Colonic mucosa (tissue), 4 donors: Measurements from ENCODE around the gene TREM2. TPM values are rescaled to one million over a fixed set of nuclear protein-coding genes. Genes with fewer than 3 reads are reported as not detected.

Source experiments
- DNase-seq: peaks from one replicate; pipeline ENCODE4 v3.0.0-alpha.2; 2020
- H3K27ac ChIP-seq: fragments of 200-600 bp; one replicate; pipeline ENCODE4 v1.8.0; 2021
- H3K27me3 ChIP-seq: fragments of 200-600 bp; one replicate; pipeline ENCODE4 v1.8.0; 2021
- H3K36me3 ChIP-seq: fragments of 200-600 bp; one replicate; pipeline ENCODE4 v1.8.0; 2021
- H3K4me1 ChIP-seq: fragments of 200-600 bp; one replicate; pipeline ENCODE4 v1.8.0; 2021; ENCODE audit warnings: mild to moderate bottlenecking
- H3K4me3 ChIP-seq: fragments of 200-600 bp; one replicate; pipeline ENCODE4 v1.8.0; 2021
- H3K9ac ChIP-seq, 2 donors: one replicate each; pipeline ENCODE4 v1.7.0; 2013; ENCODE audit warnings: control low read depth in 2 of 2, low read depth in 2 of 2, low read length in 2 of 2
- H3K9me3 ChIP-seq: fragments of 200-600 bp; one replicate; pipeline ENCODE4 v1.8.0; 2021
- intact Hi-C: fragments of 100-400 bp; cut with DNase I; formaldehyde crosslinking; loops from one replicate; pipeline ENCODE4 v1.14.1; 2022
- total RNA-seq, 2 donors: library from RNA; stranded (reverse); fragmentation: NEBNext Ultra II Directional in 1 of 2; extraction: Animal tissue kit (Norgen Biotek cat#: 25700) in 1 of 2; gene quantifications; one replicate each; pipeline ENCODE4 v1.2.1, GENCODE V29; 2021
- TF ChIP-seq, protein P1 (sequence below): fragments of 200-600 bp; IDR thresholded peaks from one replicate; pipeline ENCODE4 v1.8.0; 2022; ENCODE audit warnings: antibody characterized with exemption, mild to moderate bottlenecking
- donor health status: healthy.
- donor health status: DM: no; HTN: no; CAD: no.
- donor health status: DM: no; HTN: no; CAD: no.

The TREM2 gene
- total RNA-seq, 2 donors from 2014 or later = 0.88 TPM; not detected in 1

GRCh38 chr6:41171908-41172307, 9.0 kb upstream of the TREM2 start:
- Histone ChIP-seq H3K36me3 (no peaks in the 10 kb centered on the region), H3K9ac (no peak overlapping the region), H3K27me3 (no peaks in the 10 kb centered on the region), H3K4me3 (no peak overlapping the region), H3K4me1 (no peaks in the 10 kb centered on the region), H3K9me3 (no peaks in the 10 kb centered on the region), H3K27ac (no peak overlapping the region)
- DNase-seq = no peak
- intact Hi-C loops = no loop called here
- TF ChIP-seq, protein P1, sequence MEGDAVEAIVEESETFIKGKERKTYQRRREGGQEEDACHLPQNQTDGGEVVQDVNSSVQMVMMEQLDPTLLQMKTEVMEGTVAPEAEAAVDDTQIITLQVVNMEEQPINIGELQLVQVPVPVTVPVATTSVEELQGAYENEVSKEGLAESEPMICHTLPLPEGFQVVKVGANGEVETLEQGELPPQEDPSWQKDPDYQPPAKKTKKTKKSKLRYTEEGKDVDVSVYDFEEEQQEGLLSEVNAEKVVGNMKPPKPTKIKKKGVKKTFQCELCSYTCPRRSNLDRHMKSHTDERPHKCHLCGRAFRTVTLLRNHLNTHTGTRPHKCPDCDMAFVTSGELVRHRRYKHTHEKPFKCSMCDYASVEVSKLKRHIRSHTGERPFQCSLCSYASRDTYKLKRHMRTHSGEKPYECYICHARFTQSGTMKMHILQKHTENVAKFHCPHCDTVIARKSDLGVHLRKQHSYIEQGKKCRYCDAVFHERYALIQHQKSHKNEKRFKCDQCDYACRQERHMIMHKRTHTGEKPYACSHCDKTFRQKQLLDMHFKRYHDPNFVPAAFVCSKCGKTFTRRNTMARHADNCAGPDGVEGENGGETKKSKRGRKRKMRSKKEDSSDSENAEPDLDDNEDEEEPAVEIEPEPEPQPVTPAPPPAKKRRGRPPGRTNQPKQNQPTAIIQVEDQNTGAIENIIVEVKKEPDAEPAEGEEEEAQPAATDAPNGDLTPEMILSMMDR = no peak

DNA sequence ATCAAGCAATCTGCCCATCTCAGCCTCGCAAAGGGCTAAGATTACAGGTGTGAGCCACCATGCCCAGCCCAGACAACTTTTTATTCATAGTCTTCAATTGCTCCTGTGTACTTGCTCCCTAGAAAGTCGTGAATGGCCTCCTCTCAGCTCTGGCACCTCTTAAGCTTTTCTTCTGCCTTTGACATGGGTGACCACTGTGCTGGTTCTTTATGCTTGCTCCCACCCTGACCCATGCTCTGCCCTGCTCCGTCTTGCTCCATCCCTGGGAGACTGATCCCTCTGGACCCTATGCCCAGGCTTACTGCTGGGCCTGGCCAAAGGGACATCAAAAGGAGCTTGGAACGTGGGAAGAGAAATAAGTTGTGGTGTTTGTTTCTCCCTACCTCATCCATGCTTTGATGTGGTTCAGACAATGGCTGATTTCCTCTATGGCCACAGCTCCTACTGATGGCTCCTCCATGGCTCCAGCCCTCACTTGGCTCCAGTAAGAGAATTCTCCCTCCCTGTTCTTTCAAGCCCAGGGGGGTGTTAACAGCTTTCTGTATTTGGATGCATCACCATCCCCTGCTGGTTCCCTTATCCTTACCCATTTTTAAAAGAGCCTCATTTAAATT, 7.7 kb upstream of the TREM2 start:
- H3K27ac ChIP-seq = no peak overlapping the region
- H3K4me3 ChIP-seq = no peak overlapping the region
- TF ChIP-seq, protein P1 = no peak
- DNase-seq = no peak
- intact Hi-C loops = no loop called here
- no peaks in the 10 kb centered on the region for H3K27me3 ChIP-seq
- no peak overlapping the region for H3K9ac ChIP-seq
- no peaks in the 10 kb centered on the region for H3K4me1 ChIP-seq
- no peaks in the 10 kb centered on the region for H3K36me3 ChIP-seq
- no peaks in the 10 kb centered on the region for H3K9me3 ChIP-seq

DNA sequence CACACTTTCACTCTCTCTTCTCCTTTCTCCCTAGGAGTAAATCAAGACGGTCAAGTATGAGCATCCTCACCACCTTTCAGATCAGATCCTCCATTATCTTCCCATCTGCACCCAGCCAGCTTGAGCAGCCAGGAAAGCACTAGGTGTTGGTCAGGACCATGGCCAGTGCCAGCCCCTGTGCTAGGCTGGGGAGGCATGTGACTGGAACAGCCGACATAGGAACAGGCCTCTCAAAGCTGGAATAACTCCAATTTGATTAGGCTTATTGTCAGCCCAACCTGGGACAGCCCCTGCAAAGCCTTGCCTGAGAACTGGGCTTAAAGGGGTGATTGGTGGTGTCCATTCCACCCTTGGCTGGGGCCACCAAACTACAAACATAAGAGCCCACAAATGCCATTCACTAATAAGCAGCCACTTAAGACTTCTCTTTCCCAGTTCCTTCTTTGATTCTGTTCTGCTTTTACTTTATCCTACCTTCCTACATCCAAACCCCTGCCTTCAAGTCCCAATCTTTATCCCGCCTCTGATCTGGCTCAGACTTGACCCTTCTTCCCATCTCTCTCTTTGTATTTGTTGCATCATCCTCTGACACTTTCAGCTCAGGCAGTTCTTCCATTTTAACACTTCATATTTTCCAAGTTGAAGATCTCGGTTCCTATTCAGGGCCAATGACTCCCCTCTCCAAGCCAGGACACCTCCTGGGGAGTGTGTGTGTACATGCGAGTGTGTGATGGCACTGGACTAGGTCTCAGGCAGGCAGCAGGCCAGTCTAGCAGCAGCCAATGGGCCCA, 4.5 kb upstream of the TREM2 start:
- Histone ChIP-seq H3K27me3 (no peaks in the 10 kb centered on the region), H3K4me1 (no peaks in the 10 kb centered on the region), H3K9me3 (no peaks in the 10 kb centered on the region), H3K27ac (no peak overlapping the region), H3K9ac (no peak overlapping the region), H3K4me3 (no peak overlapping the region), H3K36me3 (no peaks in the 10 kb centered on the region)
- intact Hi-C loops = no loop called here
- TF ChIP-seq, protein P1 = no peak
- no peak for DNase-seq

GRCh38 chr6:41164551-41165120, 1.7 kb upstream of the TREM2 start:
- Histone ChIP-seq H3K27me3 (no peaks in the 10 kb centered on the region), H3K9ac (no peak overlapping the region), H3K9me3 (no peaks in the 10 kb centered on the region), H3K4me1 (no peaks in the 10 kb centered on the region), H3K27ac (no peak overlapping the region), H3K4me3 (no peak overlapping the region), H3K36me3 (no peaks in the 10 kb centered on the region)
- TF ChIP-seq, protein P1 = no peak
- intact Hi-C loops = no loop called here
- DNase-seq = no peak

DNA sequence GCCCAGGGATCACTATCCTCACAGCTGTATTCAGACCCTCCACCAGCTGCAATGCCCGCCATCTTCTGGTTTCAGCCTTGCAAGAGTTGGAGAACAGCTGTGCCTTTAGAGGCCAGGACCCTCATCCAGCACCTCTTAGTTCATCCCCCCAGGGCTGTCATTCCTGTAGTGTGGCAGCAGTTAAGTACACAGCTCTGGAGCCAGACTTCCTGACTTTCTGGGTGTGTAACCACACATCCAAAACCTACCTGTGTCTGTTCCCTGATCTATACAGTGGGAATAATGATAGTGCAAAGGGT, 452 bp upstream of the TREM2 start:
- Histone ChIP-seq H3K9me3 (no peaks in the 10 kb centered on the region), H3K4me1 (no peaks in the 10 kb centered on the region), H3K27me3 (no peaks in the 10 kb centered on the region), H3K27ac (no peak overlapping the region), H3K4me3 (no peak overlapping the region), H3K9ac (no peak overlapping the region), H3K36me3 (no peaks in the 10 kb centered on the region)
- intact Hi-C loops = no loop called here
- no peak for DNase-seq
- TF ChIP-seq, protein P1 = no peak
